Keratinocyte (primary cell): ENCODE data around the gene CIPC. TPM values are rescaled to one million over a fixed set of nuclear protein-coding genes. Genes with fewer than 3 reads are reported as not detected.

ENCODE experiments used
- DNase-seq: peaks from one replicate; pipeline ENCODE4 v3.0.0-alpha.2; 2011; ENCODE audit warnings: low read depth, missing footprints, low spot score
- FAIRE-seq: peaks from 2 replicates; lab custom pipeline; 2011; peaks lifted over from hg19 to GRCh38; lab: Jason Lieb, UNC
- H2AFZ ChIP-seq: 2 replicates; pipeline ENCODE4 v1.6.0; 2012; ENCODE audit warnings: low read length, control low read depth, inconsistent platforms; ENCODE audit not compliant: control insufficient read depth
- H3K27ac ChIP-seq: 2 replicates; pipeline ENCODE4 v1.5.1; 2011; ENCODE audit warnings: low read length; ENCODE audit not compliant: control insufficient read depth, insufficient read depth
- H3K27me3 ChIP-seq: 3 replicates; pipeline ENCODE4 v1.6.0; 2011; ENCODE audit warnings: low read length; ENCODE audit not compliant: control insufficient read depth, insufficient read depth; ENCODE audit errors: extremely low read depth
- H3K36me3 ChIP-seq, 2 experiments: 2 replicates in 1 of 2; 3 replicates in 1 of 2; pipeline ENCODE4 v1.5.1; 2011; ENCODE audit warnings: low read length in 2 of 2, mild to moderate bottlenecking in 1 of 2; ENCODE audit not compliant: control insufficient read depth in 2 of 2, insufficient read depth in 2 of 2; ENCODE audit errors: extremely low read depth in 1 of 2
- H3K4me1 ChIP-seq: 3 replicates; pipeline ENCODE4 v1.5.1; 2011; ENCODE audit warnings: low read length; ENCODE audit not compliant: control insufficient read depth, insufficient read depth; ENCODE audit errors: extremely low read depth
- H3K4me2 ChIP-seq: 3 replicates; pipeline ENCODE4 v1.6.0; 2011; ENCODE audit warnings: low read depth, low read length; ENCODE audit not compliant: control insufficient read depth, insufficient read depth; ENCODE audit errors: extremely low read depth
- H3K4me3 ChIP-seq, 3 experiments: fragments of 200-600 bp in 1 of 3; sonication (generic) in 1 of 3; 2 replicates in 2 of 3; 3 replicates in 1 of 3; pipeline ENCODE4 v1.5.1; 2011 to 2016; ENCODE audit warnings: low read length in 3 of 3, mild to moderate bottlenecking in 3 of 3, control low read depth in 2 of 3, inconsistent platforms in 1 of 3, low read depth in 1 of 3, mixed read lengths in 1 of 3, mixed run types in 1 of 3, moderate library complexity in 1 of 3; ENCODE audit not compliant: control insufficient read depth in 2 of 3, insufficient read depth in 2 of 3; ENCODE audit errors: extremely low read depth in 1 of 3
- H3K79me2 ChIP-seq: 2 replicates; pipeline ENCODE4 v1.6.0; 2012; ENCODE audit warnings: low read length; ENCODE audit not compliant: control insufficient read depth, insufficient read depth
- H3K9ac ChIP-seq: 3 replicates; pipeline ENCODE4 v1.6.0; 2011; ENCODE audit warnings: low read length; ENCODE audit not compliant: control insufficient read depth, insufficient read depth; ENCODE audit errors: extremely low read depth
- H3K9me1 ChIP-seq: 3 replicates; pipeline ENCODE4 v1.6.0; 2011; ENCODE audit warnings: low read length; ENCODE audit not compliant: control insufficient read depth, insufficient read depth; ENCODE audit errors: extremely low read depth
- H3K9me3 ChIP-seq: 2 replicates; pipeline ENCODE4 v1.5.1; 2012; ENCODE audit warnings: low read depth, low read length; ENCODE audit not compliant: control insufficient read depth
- H4K20me1 ChIP-seq: 3 replicates; pipeline ENCODE4 v1.6.0; 2011; ENCODE audit warnings: low read length; ENCODE audit not compliant: control insufficient read depth, insufficient read depth; ENCODE audit errors: extremely low read depth
- CTCF ChIP-seq, 3 experiments: IDR thresholded peaks in 1 of 3; conservative IDR thresholded peaks in 1 of 3; optimal IDR thresholded peaks in 1 of 3; 2 replicates in 2 of 3; 3 replicates in 1 of 3; pipeline versions ENCODE3 to v1.5.1; 2011; ENCODE audit warnings: low read length in 3 of 3, mild to moderate bottlenecking in 3 of 3, moderate library complexity in 2 of 3, control low read depth in 1 of 3, inconsistent platforms in 1 of 3; ENCODE audit not compliant: insufficient read depth in 2 of 3; ENCODE audit errors: extremely low read depth in 1 of 3
- EZH2 ChIP-seq: IDR thresholded peaks from one replicate; pipeline ENCODE4 v1.6.1; 2012; ENCODE audit warnings: inconsistent platforms, mild to moderate bottlenecking, low read length, moderate library complexity
- dilution Hi-C: fragments of 300-500 bp; cut with MboI; formaldehyde crosslinking; loops from one replicate; pipeline ENCODE4 v1.7.0; 2020; ENCODE audit warnings: low sequenced_read_pairs; ENCODE audit not compliant: extremely low pct_ligation_motif_present
- polyA plus RNA-seq, 5 experiments: library from polyadenylated mRNA; depleted of rRNA in 3 of 5; stranded (reverse) in 3 of 5; stranded (forward) in 1 of 5; unstranded in 1 of 5; fragments of >200 nt; gene quantifications; 1 replicate in 1 of 5; 2 replicates in 3 of 5; 3 replicates in 1 of 5; pipeline versions ENCODE4 v1.2.1 to v1.2.3, GENCODE V29; 2011 to 2012; ENCODE audit warnings: missing spikeins in 2 of 5, low read depth in 1 of 5, low replicate concordance in 1 of 5

Gene CIPC
- polyA plus RNA-seq, 1 donor (not counting 4 experiments of a cell fraction or from before 2014, with no cell fraction given): 13.2 TPM

- no peak overlapping the region for H3K4me3 ChIP-seq
- DNase-seq: no peak
- H3K79me2 ChIP-seq: no peaks in the 10 kb centered on the region
- no peak overlapping the region for H3K9ac ChIP-seq
- H3K27ac ChIP-seq: no peak overlapping the region
- no peak for FAIRE-seq
- dilution Hi-C loops: no loop called here
- TF ChIP-seq EZH2 (no peak), CTCF (optimal IDR thresholded peaks at IDR 0.05 in 1 of 3, IDR thresholded peaks at IDR 0.05 in 1 of 3, conservative IDR thresholded peaks at IDR 0.05 in 1 of 3; ENCODE audit: extremely low read depth in 1 of 3, insufficient read depth in 2 of 3, low read length in 3 of 3) (no peak)
- H3K36me3 ChIP-seq: peaks cover 0 to 11% of the 10 kb centered on the region in 2 experiments
- no peak overlapping the region for H3K4me2 ChIP-seq
- H4K20me1 ChIP-seq: peaks cover 2% of the 10 kb centered on the region
- H3K4me1 ChIP-seq: peaks cover 32% of the 10 kb centered on the region
- no peaks in the 10 kb centered on the region for H3K9me3 ChIP-seq
- no peak overlapping the region for H2AFZ ChIP-seq
- H3K27me3 ChIP-seq: no peaks in the 10 kb centered on the region
- H3K9me1 ChIP-seq: peaks cover 2% of the 10 kb centered on the region
Measured at GRCh38 chr14:77119851-77120250, 21.8 kb downstream of the CIPC start.

- Histone ChIP-seq H3K9me3 (no peaks in the 10 kb centered on the region), H3K4me1 (peaks cover 32% of the 10 kb centered on the region), H3K4me2 (no peak overlapping the region), H3K4me3 (no peak overlapping the region), H3K9ac (no peak overlapping the region), H3K27me3 (peaks cover 11% of the 10 kb centered on the region), H3K9me1 (peaks cover 2% of the 10 kb centered on the region), H3K79me2 (no peaks in the 10 kb centered on the region), H3K36me3 (peaks cover 0 to 8% of the 10 kb centered on the region in 2 experiments), H3K27ac (no peak overlapping the region), H4K20me1 (peaks cover 2% of the 10 kb centered on the region), H2AFZ (no peak overlapping the region)
- no peak for DNase-seq
- dilution Hi-C loops: no loop called here
- TF ChIP-seq EZH2 (no peak), CTCF (optimal IDR thresholded peaks at IDR 0.05 in 1 of 3, IDR thresholded peaks at IDR 0.05 in 1 of 3, conservative IDR thresholded peaks at IDR 0.05 in 1 of 3; ENCODE audit: extremely low read depth in 1 of 3, insufficient read depth in 2 of 3, low read length in 3 of 3) (no peak)
- FAIRE-seq: no peak
Measured at GRCh38 chr14:77120771-77121743, 23.0 kb downstream of the CIPC start.
